Neural cell (in vitro differentiated cells): ENCODE results near the gene IPPK. TPM values are rescaled to one million over a fixed set of nuclear protein-coding genes. Genes with fewer than 3 reads are reported as not detected.

ENCODE experiments used
- H2AFZ ChIP-seq: fragments of 200-600, 300-800 bp; sonication (generic), shearing (Covaris generic); 2 replicates; pipeline ENCODE4 v1.6.0; 2014; ENCODE audit warnings: low read depth, mild to moderate bottlenecking, antibody characterized with exemption, low read length, moderate library complexity
- H3F3A ChIP-seq: fragments of 200-600 bp; shearing (Covaris generic); 2 replicates; pipeline ENCODE4 v1.6.1; 2016; ENCODE audit warnings: mild to moderate bottlenecking, moderate library complexity, mixed read lengths, antibody characterized with exemption, low read length; ENCODE audit not compliant: insufficient read depth, poor library complexity, severe bottlenecking
- H3K27ac ChIP-seq: fragments of 200-600, 300-800 bp; sonication (generic), shearing (Covaris generic); 2 replicates; pipeline ENCODE4 v1.5.1; 2014; ENCODE audit warnings: mild to moderate bottlenecking, low read length, moderate library complexity
- H3K27me3 ChIP-seq: fragments of 300-800, 200-600 bp; sonication (generic), shearing (Covaris generic); 2 replicates; pipeline ENCODE4 v1.6.0; 2014; ENCODE audit warnings: mild to moderate bottlenecking, low read depth, low read length, moderate library complexity; ENCODE audit not compliant: insufficient read depth
- H3K36me3 ChIP-seq: fragments of 300-800, 200-600 bp; sonication (generic), shearing (Covaris generic); 2 replicates; pipeline ENCODE4 v1.5.1; 2014; ENCODE audit warnings: mild to moderate bottlenecking, antibody characterized with exemption, low read length, moderate library complexity; ENCODE audit not compliant: insufficient read depth
- H3K4me2 ChIP-seq: fragments of 300-800, 200-600 bp; sonication (generic), shearing (Covaris generic); 2 replicates; pipeline ENCODE4 v1.6.0; 2014; ENCODE audit warnings: mild to moderate bottlenecking, low read length
- H3K4me3 ChIP-seq: fragments of 300-800, 200-600 bp; sonication (generic), shearing (Covaris generic); 2 replicates; pipeline ENCODE4 v1.5.1; 2014; ENCODE audit warnings: mild to moderate bottlenecking, low read length, moderate library complexity
- H3K79me2 ChIP-seq: fragments of 200-600 bp; shearing (Covaris generic); replicated peaks from 2 replicates; pipeline ENCODE4 v1.6.0; 2014; ENCODE audit warnings: mild to moderate bottlenecking, low read length, moderate library complexity; ENCODE audit not compliant: insufficient read depth
- H3K9ac ChIP-seq: fragments of 300-800, 200-600 bp; sonication (generic), shearing (Covaris generic); 2 replicates; pipeline ENCODE4 v1.6.1; 2016; ENCODE audit warnings: mild to moderate bottlenecking, low read length, mixed read lengths
- H3K9me2 ChIP-seq: fragments of 200-600 bp; shearing (Covaris generic); 2 replicates; pipeline ENCODE4 v1.6.1; 2016; ENCODE audit warnings: mild to moderate bottlenecking, low read length, mixed read lengths; ENCODE audit not compliant: insufficient read depth
- H3K9me3 ChIP-seq: fragments of 200-600, 300-800 bp; sonication (generic), shearing (Covaris generic); 2 replicates; pipeline ENCODE4 v1.6.1; 2016; ENCODE audit warnings: mild to moderate bottlenecking, mixed run types, low read length, moderate library complexity, mixed read lengths
- H4K20me1 ChIP-seq: fragments of 200-600 bp; shearing (Covaris generic); 2 replicates; pipeline ENCODE4 v1.6.1; 2016; ENCODE audit warnings: mild to moderate bottlenecking, mixed run types; ENCODE audit not compliant: insufficient read depth
- CTCF ChIP-seq: fragments of 450-650 bp; IDR thresholded peaks from 2 replicates; pipeline ENCODE4 v1.5.1; 2014; ENCODE audit warnings: antibody characterized with exemption, mild to moderate bottlenecking, moderate library complexity; ENCODE audit not compliant: poor library complexity, severe bottlenecking
- EP300 ChIP-seq: fragments of 450-650 bp; conservative IDR thresholded peaks from 2 replicates; pipeline ENCODE4 v1.6.1; 2014; ENCODE audit warnings: antibody characterized with exemption, mild to moderate bottlenecking, moderate library complexity; ENCODE audit not compliant: poor library complexity, severe bottlenecking
- EZH2 ChIP-seq: fragments of 200-600, 300-800 bp; shearing (Covaris generic), sonication (generic); IDR thresholded peaks from 2 replicates; pipeline ENCODE4 v1.6.1; 2014; ENCODE audit warnings: antibody characterized with exemption, low read length, borderline replicate concordance, mild to moderate bottlenecking; ENCODE audit not compliant: insufficient read depth, poor library complexity, severe bottlenecking
- MXI1 ChIP-seq: fragments of 450-650 bp; conservative IDR thresholded peaks from 2 replicates; pipeline ENCODE4 v1.6.1; 2014; ENCODE audit warnings: antibody characterized with exemption, mild to moderate bottlenecking; ENCODE audit not compliant: poor library complexity, severe bottlenecking
- POLR2AphosphoS5 ChIP-seq: IDR thresholded peaks from 2 replicates; pipeline ENCODE4 v1.6.1; 2012
- RAD21 ChIP-seq: fragments of 450-650 bp; conservative IDR thresholded peaks from 2 replicates; pipeline ENCODE4 v1.6.1; 2014; ENCODE audit warnings: antibody characterized with exemption, mild to moderate bottlenecking, moderate library complexity
- REST ChIP-seq: IDR thresholded peaks from 2 replicates; pipeline ENCODE4 v1.6.1; 2012; ENCODE audit warnings: borderline replicate concordance
- SMC3 ChIP-seq: fragments of 450-650 bp; conservative IDR thresholded peaks from 2 replicates; pipeline ENCODE4 v1.6.1; 2014; ENCODE audit warnings: antibody characterized with exemption, mild to moderate bottlenecking, moderate library complexity; ENCODE audit not compliant: poor library complexity
- TAF1 ChIP-seq: IDR thresholded peaks from 2 replicates; pipeline ENCODE4 v1.6.1; 2012; ENCODE audit warnings: low read depth
- polyA plus RNA-seq: library from polyadenylated mRNA; depleted of rRNA; stranded (reverse); fragments of >200 nt; gene quantifications from 2 replicates; pipeline ENCODE4 v1.2.3, GENCODE V29; 2014

The IPPK gene
- polyA plus RNA-seq, 1 donor from 2014 or later: 34.3 TPM

- no peaks in the 10 kb centered on the region for H3K9me3 ChIP-seq
- H3K9me2 ChIP-seq: no peaks in the 10 kb centered on the region
- H3K79me2 ChIP-seq: no peaks in the 10 kb centered on the region
- no peaks in the 10 kb centered on the region for H3K27me3 ChIP-seq
- no peak overlapping the region for H3K4me3 ChIP-seq
- H2AFZ ChIP-seq: no peak overlapping the region
- H3K4me2 ChIP-seq: no peak overlapping the region
- TF ChIP-seq POLR2AphosphoS5 (no peak), SMC3 (no peak), RAD21 (no peak), EP300 (no peak), MXI1 (no peak), TAF1 (no peak), REST (no peak), EZH2 (no peak), CTCF (no peak)
- no peak overlapping the region for H3K27ac ChIP-seq
- no peaks in the 10 kb centered on the region for H4K20me1 ChIP-seq
- no peaks in the 10 kb centered on the region for H3K36me3 ChIP-seq
- no peak overlapping the region for H3K9ac ChIP-seq
- H3F3A ChIP-seq: no peaks in the 10 kb centered on the region
Observed at GRCh38 chr9:92647671-92648473, 22.1 kb downstream of the IPPK start.

- H3K4me2 ChIP-seq: no peak overlapping the region
- no peak overlapping the region for H3K9ac ChIP-seq
- H3K27me3 ChIP-seq: no peaks in the 10 kb centered on the region
- no peaks in the 10 kb centered on the region for H3K79me2 ChIP-seq
- no peaks in the 10 kb centered on the region for H3K9me3 ChIP-seq
- H3F3A ChIP-seq: no peaks in the 10 kb centered on the region
- H3K9me2 ChIP-seq: no peaks in the 10 kb centered on the region
- H3K4me3 ChIP-seq: no peak overlapping the region
- H4K20me1 ChIP-seq: no peaks in the 10 kb centered on the region
- no peak for TF ChIP-seq MXI1
- no peak for TF ChIP-seq RAD21
- TF ChIP-seq REST: no peak
- TF ChIP-seq TAF1: no peak
- TF ChIP-seq EP300: no peak
- no peak for TF ChIP-seq EZH2
- no peak for TF ChIP-seq POLR2AphosphoS5
- TF ChIP-seq SMC3: no peak
- TF ChIP-seq CTCF: no peak
- H2AFZ ChIP-seq: no peak overlapping the region
- no peak overlapping the region for H3K27ac ChIP-seq
- no peaks in the 10 kb centered on the region for H3K36me3 ChIP-seq
Observed at GRCh38 chr9:92645041-92645440, 24.9 kb downstream of the IPPK start.
